ENCODE data around the gene LITAF.

- TF ChIP-seq CTCF (IDR thresholded peaks at IDR 0.05): no peak
- TF ChIP-seq ZBTB33 (IDR thresholded peaks at IDR 0.05; ENCODE audit: borderline replicate concordance, low read depth): no peak
- TF ChIP-seq RAD21 (IDR thresholded peaks at IDR 0.05; ENCODE audit: low read length): no peak
- no peak for TF ChIP-seq GABPA (IDR thresholded peaks at IDR 0.05; ENCODE audit: low read depth)
- TF ChIP-seq RFX5 (IDR thresholded peaks at IDR 0.05; ENCODE audit: low read length): no peak
- no peak for TF ChIP-seq POLR2AphosphoS5 (IDR thresholded peaks at IDR 0.05; ENCODE audit: low read depth, low read length)
- no peak for TF ChIP-seq REST (IDR thresholded peaks at IDR 0.05; ENCODE audit: low read depth, low read length)
Observed at GRCh38 chr16:11529285-11529684, 57.4 kb downstream of the LITAF start.

Measured in SK-N-SH (cell line).